ENCODE results near the gene RAC3. TPM values are rescaled to one million over a fixed set of nuclear protein-coding genes. Genes with fewer than 3 reads are reported as not detected.

RAC3 gene
- total RNA-seq, 1 donor from 2014 or later: 41.3 TPM

DNA sequence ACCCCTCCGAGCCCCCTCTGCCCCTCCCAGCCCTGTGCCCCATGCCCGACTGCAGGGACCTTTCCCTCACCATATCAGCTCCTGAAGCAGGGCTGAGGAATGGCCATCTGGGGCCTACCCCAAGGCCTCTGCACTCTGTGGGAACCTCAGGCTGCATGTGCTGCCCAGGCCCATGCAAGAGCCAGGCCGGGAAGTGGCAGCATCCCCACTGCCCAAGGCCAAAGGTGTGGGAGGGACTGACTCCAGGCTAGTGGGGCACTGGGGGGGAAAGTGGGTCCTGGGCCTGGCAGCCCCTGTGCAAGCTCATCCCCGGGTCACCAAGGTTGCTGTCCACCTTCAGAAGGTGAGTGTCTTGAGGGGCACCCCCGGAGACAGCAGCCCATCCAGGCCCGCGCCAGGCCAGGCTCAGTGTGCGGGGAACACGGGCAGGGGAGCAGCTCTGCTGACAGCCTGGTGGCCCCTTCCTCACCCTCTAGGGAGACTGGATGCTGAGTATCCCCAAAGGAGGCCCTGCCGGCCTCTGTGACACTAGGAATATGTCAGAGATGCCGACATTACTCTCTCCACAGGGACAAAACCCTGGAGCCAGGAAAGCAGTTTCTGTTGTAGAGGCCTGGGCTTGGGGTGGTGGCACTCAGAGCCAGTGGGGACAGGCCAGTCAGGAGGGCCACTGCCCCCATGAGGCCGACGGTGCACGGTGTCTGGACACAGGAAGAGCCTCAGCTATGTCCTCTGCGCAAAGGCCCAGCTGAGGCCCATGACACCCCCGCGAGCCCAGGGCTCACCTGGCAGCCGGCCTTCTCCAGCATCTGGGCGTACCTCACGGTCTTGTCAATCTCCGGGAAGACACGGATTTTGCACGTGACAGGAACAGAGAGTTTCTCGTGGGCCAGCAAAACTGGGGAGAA lies 30.9 kb downstream of the RAC3 start:
- no peaks in the 10 kb centered on the region for H3K27me3 ChIP-seq (ENCODE audit: insufficient read depth, low read length)
- H3K36me3 ChIP-seq (ENCODE audit: insufficient read depth, low read length): peaks cover 5% of the 10 kb centered on the region
- peaks cover 44% of the 10 kb centered on the region for H4K20me1 ChIP-seq (ENCODE audit: insufficient read depth, low read length)
- H3K4me1 ChIP-seq (ENCODE audit: insufficient read depth, low read length): peaks cover 12% of the 10 kb centered on the region
- no peak overlapping the region for H3K9ac ChIP-seq (ENCODE audit: low read length)
- H3K9me3 ChIP-seq (ENCODE audit: insufficient read depth, low read depth, low read length): no peaks in the 10 kb centered on the region
- H3K27me3 Mint-ChIP-seq (ENCODE audit: low read depth, unreplicated experiment): no peaks in the 10 kb centered on the region
- peaks cover 30% of the 10 kb centered on the region for H3K79me2 ChIP-seq (ENCODE audit: insufficient read depth, low read length)
- TF ChIP-seq, protein P1, sequence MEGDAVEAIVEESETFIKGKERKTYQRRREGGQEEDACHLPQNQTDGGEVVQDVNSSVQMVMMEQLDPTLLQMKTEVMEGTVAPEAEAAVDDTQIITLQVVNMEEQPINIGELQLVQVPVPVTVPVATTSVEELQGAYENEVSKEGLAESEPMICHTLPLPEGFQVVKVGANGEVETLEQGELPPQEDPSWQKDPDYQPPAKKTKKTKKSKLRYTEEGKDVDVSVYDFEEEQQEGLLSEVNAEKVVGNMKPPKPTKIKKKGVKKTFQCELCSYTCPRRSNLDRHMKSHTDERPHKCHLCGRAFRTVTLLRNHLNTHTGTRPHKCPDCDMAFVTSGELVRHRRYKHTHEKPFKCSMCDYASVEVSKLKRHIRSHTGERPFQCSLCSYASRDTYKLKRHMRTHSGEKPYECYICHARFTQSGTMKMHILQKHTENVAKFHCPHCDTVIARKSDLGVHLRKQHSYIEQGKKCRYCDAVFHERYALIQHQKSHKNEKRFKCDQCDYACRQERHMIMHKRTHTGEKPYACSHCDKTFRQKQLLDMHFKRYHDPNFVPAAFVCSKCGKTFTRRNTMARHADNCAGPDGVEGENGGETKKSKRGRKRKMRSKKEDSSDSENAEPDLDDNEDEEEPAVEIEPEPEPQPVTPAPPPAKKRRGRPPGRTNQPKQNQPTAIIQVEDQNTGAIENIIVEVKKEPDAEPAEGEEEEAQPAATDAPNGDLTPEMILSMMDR (IDR thresholded peaks at IDR 0.05; ENCODE audit: insufficient read depth, low read depth, low read length): no peak
- TF ChIP-seq EZH2 (IDR thresholded peaks at IDR 0.05; ENCODE audit: insufficient read depth, low read length): no peak
- H2AFZ ChIP-seq (ENCODE audit: low read depth, low read length): no peak overlapping the region
- H3K4me3 ChIP-seq (ENCODE audit: insufficient read depth, low read depth, low read length): no peak overlapping the region
- no peak overlapping the region for H3K27ac Mint-ChIP-seq (ENCODE audit: unreplicated experiment)
- no peak overlapping the region for H3K4me3 Mint-ChIP-seq (ENCODE audit: unreplicated experiment)
- H3K4me2 ChIP-seq (ENCODE audit: low read length): no peak overlapping the region
- DNase-seq (ENCODE audit: low read depth) (no peak), FAIRE-seq (no peak)
- no peaks in the 10 kb centered on the region for H3K4me1 Mint-ChIP-seq (ENCODE audit: low read depth, unreplicated experiment)
- peaks cover 3% of the 10 kb centered on the region for H3K36me3 Mint-ChIP-seq (ENCODE audit: low read depth, unreplicated experiment)
- H3K27ac ChIP-seq (ENCODE audit: low read depth, low read length): no peak overlapping the region
- no peaks in the 10 kb centered on the region for H3K9me3 Mint-ChIP-seq (ENCODE audit: unreplicated experiment)

DNA sequence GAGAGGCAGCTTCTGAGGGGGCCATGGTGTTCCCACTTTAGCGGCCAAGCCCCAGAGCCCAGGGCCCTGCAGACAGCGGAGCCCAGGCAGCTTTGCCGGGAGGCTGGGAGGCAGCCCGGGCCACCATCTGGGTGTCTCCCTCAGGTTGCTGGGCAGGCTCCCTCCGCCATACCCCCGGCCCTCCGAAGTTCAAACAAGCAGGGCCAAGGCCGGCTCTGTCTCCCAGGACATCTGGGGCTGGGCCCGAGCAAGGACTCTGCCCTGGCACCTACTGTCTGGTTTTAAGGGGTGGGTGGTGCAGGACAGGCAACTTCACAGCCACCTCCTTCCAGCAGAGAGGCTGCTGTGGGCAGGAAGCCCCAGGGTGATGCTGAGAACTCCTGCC lies 31.5 kb downstream of the RAC3 start:
- Histone ChIP-seq H3K79me2 (ENCODE audit: insufficient read depth, low read length) (peaks cover 30% of the 10 kb centered on the region), H3K4me1 (ENCODE audit: insufficient read depth, low read length) (peaks cover 12% of the 10 kb centered on the region), H4K20me1 (ENCODE audit: insufficient read depth, low read length) (peaks cover 38% of the 10 kb centered on the region), H3K4me2 (ENCODE audit: low read length) (no peak overlapping the region), H3K27me3 (ENCODE audit: insufficient read depth, low read length) (no peaks in the 10 kb centered on the region), H3K4me3 (ENCODE audit: insufficient read depth, low read depth, low read length) (no peak overlapping the region), H3K36me3 (ENCODE audit: insufficient read depth, low read length) (peaks cover 2% of the 10 kb centered on the region), H3K9me3 (ENCODE audit: insufficient read depth, low read depth, low read length) (no peaks in the 10 kb centered on the region), H2AFZ (ENCODE audit: low read depth, low read length) (no peak overlapping the region), H3K27ac (ENCODE audit: low read depth, low read length) (no peak overlapping the region), H3K9ac (ENCODE audit: low read length) (no peak overlapping the region)
- DNase-seq (ENCODE audit: low read depth): no peak
- no peak for FAIRE-seq
- no peaks in the 10 kb centered on the region for H3K4me1 Mint-ChIP-seq (ENCODE audit: low read depth, unreplicated experiment)
- H3K9me3 Mint-ChIP-seq (ENCODE audit: unreplicated experiment): no peaks in the 10 kb centered on the region
- no peak overlapping the region for H3K27ac Mint-ChIP-seq (ENCODE audit: unreplicated experiment)
- TF ChIP-seq, protein P1 (IDR thresholded peaks at IDR 0.05; ENCODE audit: insufficient read depth, low read depth, low read length): no peak
- TF ChIP-seq EZH2 (IDR thresholded peaks at IDR 0.05; ENCODE audit: insufficient read depth, low read length): no peak
- H3K36me3 Mint-ChIP-seq (ENCODE audit: low read depth, unreplicated experiment): peaks cover 3% of the 10 kb centered on the region
- no peaks in the 10 kb centered on the region for H3K27me3 Mint-ChIP-seq (ENCODE audit: low read depth, unreplicated experiment)
- H3K4me3 Mint-ChIP-seq (ENCODE audit: unreplicated experiment): no peak overlapping the region

Measured in astrocyte (in vitro differentiated cells and primary cell).